ENCODE results near the gene SCG3. TPM values are rescaled to one million over a fixed set of nuclear protein-coding genes. Genes with fewer than 3 reads are reported as not detected.

The SCG3 gene
- total RNA-seq, 2 donors from 2014 or later = 0.23 to 2.0 TPM

DNA sequence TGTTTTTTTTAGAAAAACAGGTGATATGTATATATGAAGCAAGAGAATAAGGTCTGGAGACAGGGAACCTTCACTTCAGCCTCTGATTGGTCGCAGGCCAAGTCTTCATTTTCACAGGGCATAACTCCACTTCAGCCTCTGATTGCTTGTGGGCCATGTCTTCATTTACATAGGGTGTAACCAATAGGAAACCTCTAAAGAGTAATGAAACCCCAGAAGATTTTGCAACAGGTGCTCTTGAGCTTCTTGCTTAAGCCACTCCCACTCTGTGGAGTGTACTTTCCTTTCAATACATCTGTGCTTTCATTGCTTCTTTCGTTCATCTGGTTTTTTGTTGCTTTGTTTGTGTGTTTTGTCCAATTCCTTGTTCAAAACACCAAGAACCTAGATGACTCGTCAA is 22.6 kb upstream of the SCG3 start:
- H3K9me3 ChIP-seq = no peaks in the 10 kb centered on the region
- no peak for DNase-seq (ENCODE audit: low spot score)
- 83% methylated on average over 3 of the region's 3 CpGs for WGBS
- TF ChIP-seq POLR2A (IDR thresholded peaks at IDR 0.05) (no peak), POLR2AphosphoS5 (IDR thresholded peaks at IDR 0.05) (no peak)
- TF ChIP-seq, protein P1, sequence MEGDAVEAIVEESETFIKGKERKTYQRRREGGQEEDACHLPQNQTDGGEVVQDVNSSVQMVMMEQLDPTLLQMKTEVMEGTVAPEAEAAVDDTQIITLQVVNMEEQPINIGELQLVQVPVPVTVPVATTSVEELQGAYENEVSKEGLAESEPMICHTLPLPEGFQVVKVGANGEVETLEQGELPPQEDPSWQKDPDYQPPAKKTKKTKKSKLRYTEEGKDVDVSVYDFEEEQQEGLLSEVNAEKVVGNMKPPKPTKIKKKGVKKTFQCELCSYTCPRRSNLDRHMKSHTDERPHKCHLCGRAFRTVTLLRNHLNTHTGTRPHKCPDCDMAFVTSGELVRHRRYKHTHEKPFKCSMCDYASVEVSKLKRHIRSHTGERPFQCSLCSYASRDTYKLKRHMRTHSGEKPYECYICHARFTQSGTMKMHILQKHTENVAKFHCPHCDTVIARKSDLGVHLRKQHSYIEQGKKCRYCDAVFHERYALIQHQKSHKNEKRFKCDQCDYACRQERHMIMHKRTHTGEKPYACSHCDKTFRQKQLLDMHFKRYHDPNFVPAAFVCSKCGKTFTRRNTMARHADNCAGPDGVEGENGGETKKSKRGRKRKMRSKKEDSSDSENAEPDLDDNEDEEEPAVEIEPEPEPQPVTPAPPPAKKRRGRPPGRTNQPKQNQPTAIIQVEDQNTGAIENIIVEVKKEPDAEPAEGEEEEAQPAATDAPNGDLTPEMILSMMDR (IDR thresholded peaks at IDR 0.05) = no peak
- H3K4me3 ChIP-seq = no peak overlapping the region
- H3K27me3 ChIP-seq (replicated peaks; ENCODE audit: insufficient read depth) = no peaks in the 10 kb centered on the region
- intact Hi-C loops (cut with DNase I) = no loop called here
- H3K27ac ChIP-seq = no peak overlapping the region
- H3K36me3 ChIP-seq = no peaks in the 10 kb centered on the region
- H3K4me1 ChIP-seq (replicated peaks) = no peaks in the 10 kb centered on the region

DNA sequence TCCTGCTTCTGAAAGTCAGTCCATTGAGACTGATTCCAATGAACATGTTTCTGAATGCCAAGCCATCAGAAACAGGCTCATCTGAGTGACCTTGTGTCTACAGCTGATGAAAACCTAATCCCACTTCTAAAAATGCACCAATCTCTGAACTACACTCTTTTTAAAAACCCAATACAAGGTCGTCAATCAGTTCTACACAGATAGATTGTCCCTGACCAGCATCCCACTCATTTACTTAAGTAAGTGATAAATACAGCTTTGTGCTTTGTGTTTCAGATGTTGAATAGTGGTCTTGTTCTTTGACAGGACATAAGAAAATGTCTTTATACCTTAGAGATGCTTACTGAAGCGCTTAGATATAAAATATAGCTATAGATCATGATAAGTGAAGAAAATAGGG is 20.2 kb upstream of the SCG3 start:
- H3K4me1 ChIP-seq (replicated peaks) = no peaks in the 10 kb centered on the region
- H3K36me3 ChIP-seq = no peaks in the 10 kb centered on the region
- no peaks in the 10 kb centered on the region for H3K27me3 ChIP-seq (replicated peaks; ENCODE audit: insufficient read depth)
- no peak overlapping the region for H3K4me3 ChIP-seq
- no peak overlapping the region for H3K27ac ChIP-seq
- DNase-seq (ENCODE audit: low spot score) = no peak
- 83% methylated on average over 2 of the region's 2 CpGs for WGBS
- intact Hi-C loops (cut with DNase I) = no loop called here
- H3K9me3 ChIP-seq = no peaks in the 10 kb centered on the region
- no peak for TF ChIP-seq POLR2AphosphoS5 (IDR thresholded peaks at IDR 0.05)
- TF ChIP-seq POLR2A (IDR thresholded peaks at IDR 0.05) = no peak
- TF ChIP-seq, protein P1 (IDR thresholded peaks at IDR 0.05) = no peak

DNA sequence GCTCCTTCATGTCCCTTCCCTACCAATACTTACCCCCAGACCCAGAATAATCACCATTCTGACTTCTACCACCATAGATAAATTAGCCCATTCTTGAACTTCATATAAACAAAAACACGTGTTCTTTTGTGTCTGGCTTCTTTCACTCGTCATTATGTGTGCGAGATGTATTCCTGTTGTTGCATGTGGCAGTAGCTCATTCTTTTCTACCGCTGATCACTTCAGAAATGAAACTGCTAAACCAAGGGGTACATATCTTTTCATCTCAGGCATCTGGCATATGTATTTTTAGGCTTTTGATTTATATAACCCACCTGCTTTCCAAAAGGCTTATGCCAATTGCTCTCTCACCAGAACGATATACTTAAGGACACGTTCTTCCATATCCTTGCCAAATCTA is 13.8 kb upstream of the SCG3 start:
- H3K27ac ChIP-seq = no peak overlapping the region
- H3K9me3 ChIP-seq = no peaks in the 10 kb centered on the region
- H3K36me3 ChIP-seq = no peaks in the 10 kb centered on the region
- no peaks in the 10 kb centered on the region for H3K27me3 ChIP-seq (replicated peaks; ENCODE audit: insufficient read depth)
- intact Hi-C loops (cut with DNase I) = no loop called here
- DNase-seq (ENCODE audit: low spot score) = no peak
- TF ChIP-seq POLR2AphosphoS5 (IDR thresholded peaks at IDR 0.05) (no peak), POLR2A (IDR thresholded peaks at IDR 0.05) (no peak)
- TF ChIP-seq, protein P1 (IDR thresholded peaks at IDR 0.05) = no peak
- 42% methylated on average over 6 of the region's 6 CpGs for WGBS
- H3K4me3 ChIP-seq = no peak overlapping the region
- H3K4me1 ChIP-seq (replicated peaks) = no peaks in the 10 kb centered on the region

DNA sequence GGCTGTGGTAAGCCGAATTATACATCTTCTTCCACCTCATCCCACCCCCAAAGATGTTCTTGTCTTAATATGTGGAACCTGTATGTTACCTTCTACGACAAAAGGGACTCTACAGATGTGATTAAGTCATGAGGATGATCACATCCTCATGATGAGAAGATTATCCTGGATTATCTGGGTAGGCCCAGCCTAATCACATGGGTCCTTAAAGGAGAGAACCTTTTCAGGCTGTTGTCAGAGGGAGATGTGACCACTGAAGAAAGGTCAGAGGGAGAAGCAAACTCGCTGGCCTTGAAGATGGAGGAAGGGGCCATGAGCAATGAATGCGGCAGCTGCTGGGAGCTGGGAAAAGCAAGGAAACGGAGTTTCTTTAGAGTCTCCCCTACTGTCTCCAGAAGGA is 12.9 kb upstream of the SCG3 start:
- Histone ChIP-seq H3K27me3 (replicated peaks; ENCODE audit: insufficient read depth) (no peaks in the 10 kb centered on the region), H3K27ac (no peak overlapping the region), H3K9me3 (no peaks in the 10 kb centered on the region), H3K36me3 (no peaks in the 10 kb centered on the region), H3K4me3 (no peak overlapping the region), H3K4me1 (replicated peaks) (no peaks in the 10 kb centered on the region)
- WGBS = 77% methylated on average over 5 of the region's 5 CpGs
- TF ChIP-seq POLR2A (IDR thresholded peaks at IDR 0.05) (no peak), POLR2AphosphoS5 (IDR thresholded peaks at IDR 0.05) (no peak)
- TF ChIP-seq, protein P1 (IDR thresholded peaks at IDR 0.05) = no peak
- DNase-seq (ENCODE audit: low spot score) = no peak
- intact Hi-C loops (cut with DNase I) = no loop called here

DNA sequence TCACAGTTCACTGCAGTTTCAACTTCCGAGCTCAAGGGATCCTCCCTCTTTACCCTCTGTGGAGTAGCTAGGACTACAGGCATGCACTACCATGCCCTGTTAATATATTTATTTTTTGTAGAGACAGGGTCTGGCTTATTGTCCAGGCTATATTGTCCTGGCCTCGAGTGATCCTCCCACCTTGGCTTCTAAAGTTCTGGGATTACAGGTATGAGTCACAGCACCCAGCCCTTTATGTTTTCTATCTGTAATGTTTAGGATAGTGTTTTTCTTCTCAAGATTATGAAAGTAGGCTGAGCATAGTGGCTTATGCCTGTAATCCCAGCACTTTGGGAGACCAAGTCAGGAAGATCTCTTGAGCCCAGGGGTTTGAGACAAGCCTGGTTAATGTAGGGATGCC is 11.9 kb upstream of the SCG3 start:
- H3K27ac ChIP-seq = no peak overlapping the region
- TF ChIP-seq POLR2AphosphoS5 (IDR thresholded peaks at IDR 0.05) (no peak), POLR2A (IDR thresholded peaks at IDR 0.05) (no peak)
- TF ChIP-seq, protein P1 (IDR thresholded peaks at IDR 0.05) = no peak
- no peaks in the 10 kb centered on the region for H3K9me3 ChIP-seq
- intact Hi-C loops (cut with DNase I) = no loop called here
- no peaks in the 10 kb centered on the region for H3K36me3 ChIP-seq
- H3K4me1 ChIP-seq (replicated peaks) = no peaks in the 10 kb centered on the region
- WGBS = 66% methylated on average over 2 of the region's 2 CpGs
- no peak for DNase-seq (ENCODE audit: low spot score)
- no peak overlapping the region for H3K4me3 ChIP-seq
- H3K27me3 ChIP-seq (replicated peaks; ENCODE audit: insufficient read depth) = no peaks in the 10 kb centered on the region
